GM12801 (cell line): ENCODE results near the gene MKNK2.

Experiments
- CTCF ChIP-seq: IDR thresholded peaks from one replicate; pipeline ENCODE4 v1.5.1; 2011; ENCODE audit warnings: control low read depth; ENCODE audit not compliant: insufficient read length; ENCODE audit errors: extremely low read depth

The MKNK2 gene

GRCh38 chr19:2050349-2050990 is 574 bp downstream of the MKNK2 start:
- TF ChIP-seq CTCF = no peak

- no peak for TF ChIP-seq CTCF
Measured at GRCh38 chr19:2049741-2050348, 1.2 kb downstream of the MKNK2 start.

- no peak for TF ChIP-seq CTCF
Measured at GRCh38 chr19:2048959-2049740, 1.9 kb downstream of the MKNK2 start.

- TF ChIP-seq CTCF = no peak
Measured at GRCh38 chr19:2048104-2048958, 2.7 kb downstream of the MKNK2 start.

- no peak for TF ChIP-seq CTCF
Measured at GRCh38 chr19:2047449-2048103, 3.5 kb downstream of the MKNK2 start.

- no peak for TF ChIP-seq CTCF
Measured at GRCh38 chr19:2047076-2047448, 4.0 kb downstream of the MKNK2 start.
